Measurements from ENCODE around the gene NSUN6. TPM values are rescaled to one million over a fixed set of nuclear protein-coding genes. Genes with fewer than 3 reads are reported as not detected.

Gene NSUN6
- total RNA-seq, 1 experiment from 2014 or later = 6.0 TPM

Other genes starting within 250 kb of the NSUN6 start
- gene ARL5B, start 7.8 kb upstream of the NSUN6 start, total RNA-seq (2014; rRNA removed) = 8.1 and 10.1 TPM in 2 replicates